GM18498 (cell line): ENCODE measurements around the gene PIGS.
A peak's percentile ranks its signal among the peaks of the same experiment; 100 is the strongest.

Experiments used
- ATAC-seq: cut with Tn5 transposase; IDR thresholded peaks from one replicate; pipeline ENCODE4 v1.9.1; 2021; ENCODE audit warnings: mild to moderate bottlenecking, moderate library complexity; ENCODE audit not compliant: unreplicated experiment

PIGS gene

GRCh38 chr17:28551421-28552175 lies 19.7 kb downstream of the PIGS start:
- no peak for ATAC-seq

GRCh38 chr17:28550858-28551257 lies 20.5 kb downstream of the PIGS start:
- no peak for ATAC-seq

- ATAC-seq: peak; percentile 34
Observed at GRCh38 chr17:28549236-28550132, 21.8 kb downstream of the PIGS start.

- no peak for ATAC-seq
Observed at GRCh38 chr17:28548417-28549130, 22.8 kb downstream of the PIGS start.

GRCh38 chr17:28547623-28548416 lies 23.5 kb downstream of the PIGS start:
- ATAC-seq: peak; percentile 39

- no peak for ATAC-seq
Observed at GRCh38 chr17:28547096-28547622, 24.2 kb downstream of the PIGS start.

- ATAC-seq: no peak
Observed at GRCh38 chr17:28545787-28546415, 25.4 kb downstream of the PIGS start.

- ATAC-seq: no peak
Observed at GRCh38 chr17:28545141-28545503, 26.2 kb downstream of the PIGS start.

- no peak for ATAC-seq
Observed at GRCh38 chr17:28544402-28545140, 26.8 kb downstream of the PIGS start.

GRCh38 chr17:28541439-28541838 lies 29.9 kb downstream of the PIGS start:
- ATAC-seq: no peak

GRCh38 chr17:28540231-28540630 lies 31.1 kb downstream of the PIGS start:
- no peak for ATAC-seq

GRCh38 chr17:28538296-28538895 lies 32.9 kb downstream of the PIGS start:
- ATAC-seq: no peak

GRCh38 chr17:28537219-28537610 lies 34.1 kb downstream of the PIGS start:
- no peak for ATAC-seq

- ATAC-seq: no peak
Observed at GRCh38 chr17:28536532-28537218, 34.6 kb downstream of the PIGS start.

GRCh38 chr17:28534740-28535375 lies 36.5 kb downstream of the PIGS start:
- no peak for ATAC-seq

- no peak for ATAC-seq
Observed at GRCh38 chr17:28533091-28533807, 38.1 kb downstream of the PIGS start.
